AG04449 (cell line): ENCODE results near the gene EDN1.

Experiments used
- CTCF ChIA-PET: fragments of 350-600 bp; formaldehyde crosslinking; extraction: SDS; loops from one replicate; lab custom pipeline; 2021; ENCODE audit warnings: antibody characterized with exemption; lab: Yijun Ruan, JAX
- POLR2A ChIA-PET: fragments of 400-600, 350-600 bp; formaldehyde crosslinking; extraction: SDS; loops from one replicate; lab custom pipeline; 2020; ENCODE audit warnings: antibody characterized with exemption, inconsistent platforms; lab: Yijun Ruan, JAX
- DNase-seq: peaks from one replicate; pipeline ENCODE4 v3.0.0-alpha.2; 2010; ENCODE audit warnings: low read depth, low spot score
- H3K4me3 ChIP-seq: 2 replicates; pipeline ENCODE4 v1.5.1; 2011; ENCODE audit warnings: low read depth, mild to moderate bottlenecking, control low read depth, low read length
- CTCF ChIP-seq: IDR thresholded peaks from one replicate; pipeline ENCODE4 v1.5.1; 2011; ENCODE audit warnings: mild to moderate bottlenecking, moderate library complexity, low read length, control low read depth, inconsistent platforms; ENCODE audit not compliant: insufficient read depth; ENCODE audit errors: missing control alignments

Gene EDN1

GRCh38 chr6:12260458-12261093 lies 29.6 kb upstream of the EDN1 start:
- no peak overlapping the region for H3K4me3 ChIP-seq
- CTCF ChIA-PET, result interaction anchor here (1.2 to 2.4 kb wide), 2 partner anchors 12 to 29 kb away, joined by 3 to 5 read pairs; partner anchors contain the start of gene EDN1
- TF ChIP-seq CTCF, result no peak
- DNase-seq, result no peak
- POLR2A ChIA-PET, result interaction anchor here (0.6 kb wide), 1 partner anchor 13 kb away, joined by 5 read pairs; no protein-coding TSS in a partner anchor

DNA sequence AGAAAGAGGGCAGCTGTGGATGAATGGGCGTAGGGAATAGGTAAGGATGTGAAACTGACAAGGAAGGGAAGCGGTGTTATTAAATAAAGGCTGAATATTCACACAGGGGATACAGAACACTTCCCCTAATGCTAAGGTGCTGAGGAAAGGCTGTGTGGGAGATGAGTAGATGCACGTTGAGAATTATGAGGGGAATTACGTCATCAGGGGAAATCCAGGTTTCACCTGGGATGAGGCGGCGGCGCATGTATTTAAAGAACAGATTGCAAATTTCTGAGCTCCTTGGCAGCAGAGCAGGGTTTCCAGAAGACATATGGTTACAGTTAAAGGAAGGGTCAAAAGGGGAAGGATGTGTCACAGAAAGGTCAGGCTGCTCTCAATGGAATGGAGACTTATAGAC lies 28.7 kb upstream of the EDN1 start:
- no peak for DNase-seq
- ChIA-PET CTCF (no interaction called here), POLR2A (no interaction called here)
- TF ChIP-seq CTCF, result no peak
- no peak overlapping the region for H3K4me3 ChIP-seq

GRCh38 chr6:12262236-12263061 lies 27.7 kb upstream of the EDN1 start:
- no peak for TF ChIP-seq CTCF
- DNase-seq, result no peak
- ChIA-PET POLR2A (interaction anchor here (0.5 to 0.6 kb wide), 2 partner anchors 10 to 1093 kb away, joined by 3 read pairs; no protein-coding TSS in a partner anchor), CTCF (interaction anchor here (1.0 kb wide), 1 partner anchor 342 kb away, joined by 7 read pairs; no protein-coding TSS in a partner anchor)
- no peak overlapping the region for H3K4me3 ChIP-seq

- H3K4me3 ChIP-seq, result no peak overlapping the region
- no peak for DNase-seq
- POLR2A ChIA-PET, result interaction anchor here (0.5 to 0.6 kb wide), 2 partner anchors 11 to 1092 kb away, joined by 3 read pairs; no protein-coding TSS in a partner anchor
- TF ChIP-seq CTCF, result no peak
- CTCF ChIA-PET, result interaction anchor here (1.0 kb wide), 1 partner anchor 341 kb away, joined by 7 read pairs; no protein-coding TSS in a partner anchor
Measured at GRCh38 chr6:12263403-12263802, 26.8 kb upstream of the EDN1 start.

DNA sequence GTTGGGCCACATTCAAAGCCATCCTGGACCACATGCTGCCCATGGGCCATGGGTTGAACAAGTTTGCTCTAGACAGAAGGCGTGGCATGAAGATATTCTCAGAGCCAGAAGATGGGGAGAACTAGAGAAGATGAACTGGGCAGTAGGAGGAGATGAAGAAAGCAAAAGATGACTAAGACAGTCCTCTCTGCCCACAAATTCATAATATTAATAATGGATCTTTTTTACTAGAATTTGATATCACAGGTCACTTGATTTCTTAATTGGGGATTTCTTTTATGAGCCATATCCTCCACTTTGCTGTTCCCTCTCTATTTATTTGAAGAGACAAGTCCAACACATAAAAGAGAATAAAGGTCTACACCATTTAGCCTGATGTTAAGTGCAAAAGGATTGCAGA lies 25.5 kb upstream of the EDN1 start:
- POLR2A ChIA-PET, result interaction anchor here (0.6 kb wide), 1 partner anchor 8 kb away, joined by 6 read pairs; no protein-coding TSS in a partner anchor
- no peak for DNase-seq
- no peak overlapping the region for H3K4me3 ChIP-seq
- TF ChIP-seq CTCF, result no peak
- CTCF ChIA-PET, result interaction anchor here (0.7 to 1.2 kb wide), 2 partner anchors 16 to 24 kb away, joined by 3 to 5 read pairs; no protein-coding TSS in a partner anchor

DNA sequence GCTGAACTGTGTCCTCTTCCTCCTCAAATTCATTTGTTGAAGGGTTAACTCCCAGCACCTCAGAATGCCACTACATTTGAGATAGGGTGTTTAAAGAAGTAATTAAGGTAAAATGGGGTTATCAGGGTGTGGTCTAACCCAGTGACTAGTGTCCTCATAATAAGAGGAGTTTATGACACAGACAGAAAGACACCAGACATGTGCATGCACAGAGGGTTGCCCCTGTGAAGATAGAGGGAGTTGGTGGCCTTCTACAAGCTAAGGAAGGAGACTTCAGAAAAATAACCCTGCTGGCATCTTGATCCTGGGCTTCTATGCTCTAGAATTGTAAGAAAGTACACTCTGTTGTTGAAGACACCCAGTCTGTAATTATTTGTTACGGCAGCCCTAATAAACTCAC lies 24.9 kb upstream of the EDN1 start:
- TF ChIP-seq CTCF, result no peak
- DNase-seq, result no peak
- no peak overlapping the region for H3K4me3 ChIP-seq
- ChIA-PET CTCF (no interaction called here), POLR2A (no interaction called here)
